Stimulated activated naive B cell treated with anti-CD40 and anti-IgM and Interleukin-4, amounts not matched to agents 10 μg/mL and 1 μg/mL and 100 μg/mL, for 72 hours (primary cell): ENCODE data around the gene YY1.
A peak's percentile ranks its signal among the peaks of the same experiment; 100 is the strongest.
"Not testable (repeated sequence)": the region's sequence is repeated elsewhere in the genome, so short reads cannot be mapped to it uniquely, and the experiment has no call there.

Experiments
- ATAC-seq, 2 donors: fragments of 150-1000 bp; cut with Tn5 transposase; replicated peaks; 2 replicates each; pipeline ENCODE4 v1.10.0; 2021; ENCODE audit warnings: moderate library complexity in 1 of 2
- DNase-seq: peaks from one replicate; pipeline ENCODE4 v3.0.0; 2021
- H3K27ac Mint-ChIP-seq: one replicate; pipeline ENCODE4 v1.8.0; 2022; ENCODE audit warnings: mild to moderate bottlenecking, mixed read lengths
- H3K27me3 Mint-ChIP-seq, 2 donors: one replicate each; pipeline ENCODE4 v1.8.0; 2022; ENCODE audit warnings: mixed read lengths in 2 of 2
- H3K36me3 Mint-ChIP-seq, 2 donors: one replicate each; pipeline ENCODE4 v1.8.0; 2022; ENCODE audit warnings: mixed read lengths in 2 of 2, mild to moderate bottlenecking in 1 of 2
- H3K4me1 Mint-ChIP-seq, 2 donors: one replicate each; pipeline ENCODE4 v1.8.0; 2022; ENCODE audit warnings: mixed read lengths in 2 of 2, mild to moderate bottlenecking in 1 of 2
- H3K4me3 Mint-ChIP-seq, 2 donors: one replicate each; pipeline ENCODE4 v1.8.0; 2022; ENCODE audit warnings: mild to moderate bottlenecking in 2 of 2, mixed read lengths in 2 of 2, moderate library complexity in 1 of 2
- H3K9me3 Mint-ChIP-seq, 2 donors: one replicate each; pipeline ENCODE4 v1.8.0; 2022; ENCODE audit warnings: mixed read lengths in 2 of 2, mild to moderate bottlenecking in 1 of 2

The YY1 gene

DNA sequence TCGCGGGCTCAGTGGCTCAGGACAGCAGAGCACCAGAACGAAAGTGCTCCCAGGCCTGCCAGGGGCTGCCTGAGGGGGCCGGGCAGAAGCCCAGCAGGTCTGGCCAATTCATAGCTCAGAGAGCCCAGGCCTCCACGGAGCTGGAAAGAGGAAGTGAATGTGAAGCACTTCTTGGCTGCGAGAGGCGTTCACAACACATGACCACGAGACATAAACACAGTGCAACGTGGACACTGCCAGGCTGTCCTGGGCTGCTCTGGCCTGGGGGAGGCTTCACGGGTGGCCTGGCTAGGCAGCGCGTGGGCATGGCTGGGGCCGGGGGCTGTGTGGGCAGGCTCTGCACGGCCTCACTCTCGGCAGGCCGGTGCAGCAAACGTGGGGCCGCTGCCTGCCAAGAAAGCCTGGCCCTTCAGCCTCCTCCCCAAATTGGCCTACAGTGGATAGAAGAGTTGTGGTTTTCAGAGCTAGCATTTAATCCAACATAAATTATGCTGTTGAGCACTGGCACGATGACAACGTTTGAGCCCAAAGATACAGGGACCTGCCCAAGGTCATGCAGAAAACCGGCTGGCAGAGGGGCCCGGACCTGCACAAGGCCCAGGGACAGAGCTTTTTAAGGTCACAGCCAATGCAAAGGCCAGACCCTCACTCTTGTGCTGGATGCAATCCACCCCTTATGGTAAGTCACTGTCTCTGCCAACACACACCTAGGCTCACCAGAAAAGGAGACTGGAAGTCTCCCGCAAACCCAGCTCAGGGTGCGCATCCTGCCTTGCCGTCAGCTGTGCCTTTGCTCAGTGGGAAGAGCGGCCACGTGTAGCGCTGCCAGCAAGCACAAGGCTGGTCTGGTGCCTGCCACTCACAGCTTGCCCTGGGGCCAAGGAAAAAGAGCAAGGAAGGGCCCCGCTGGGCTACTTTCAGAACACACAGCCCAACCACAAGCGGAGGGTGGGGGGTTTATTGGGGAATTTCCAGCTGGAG, 58.7 kb downstream of the YY1 start:
- Mint-ChIP-seq H3K4me3 (peak overlapping the region; percentile 46 to 61), H3K9me3 (no peaks in the 10 kb centered on the region), H3K4me1 (peaks cover 49 to 65% of the 10 kb centered on the region in 2 donors), H3K36me3 (peaks cover 2 to 13% of the 10 kb centered on the region in 2 donors), H3K27me3 (no peaks in the 10 kb centered on the region), H3K27ac (peak overlapping the region; percentile 91)
- ATAC-seq (peak; percentile 88 to 92), DNase-seq (peak; percentile 60)

- no peak for ATAC-seq
- Mint-ChIP-seq H3K36me3 (peaks cover 0 to 9% of the 10 kb centered on the region in 2 donors), H3K27ac (peak overlapping the region; percentile 65), H3K9me3 (no peaks in the 10 kb centered on the region), H3K4me1 (peaks cover 49 to 68% of the 10 kb centered on the region in 2 donors), H3K4me3 (no peak overlapping the region), H3K27me3 (no peaks in the 10 kb centered on the region)
- DNase-seq, result no peak
These were observed 59.8 kb downstream of the YY1 start for GRCh38 chr14:100298551-100299237.

DNA sequence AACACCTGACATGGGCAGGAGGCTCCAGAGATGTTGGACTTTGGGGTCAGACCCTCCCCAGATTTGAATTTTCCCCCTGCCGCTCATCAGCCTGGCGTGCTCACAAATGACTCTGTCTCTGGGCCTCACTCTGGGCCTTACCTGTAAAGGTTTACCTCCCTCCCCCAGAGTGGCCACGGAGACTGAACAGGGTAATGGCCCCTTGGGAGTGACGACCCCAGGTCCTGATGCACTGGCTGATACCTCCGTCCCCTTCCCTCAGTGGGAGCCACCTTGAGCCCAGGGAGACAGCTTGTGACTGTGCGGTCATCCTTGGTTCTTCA, 60.3 kb downstream of the YY1 start:
- Mint-ChIP-seq H3K4me1 (peaks cover 48 to 66% of the 10 kb centered on the region in 2 donors), H3K27me3 (no peaks in the 10 kb centered on the region), H3K4me3 (no peak overlapping the region), H3K9me3 (no peaks in the 10 kb centered on the region), H3K36me3 (peaks cover 0 to 9% of the 10 kb centered on the region in 2 donors), H3K27ac (peak overlapping the region; percentile 65)
- ATAC-seq, result no peak
- DNase-seq, result no peak

GRCh38 chr14:100302616-100303015, 63.7 kb downstream of the YY1 start:
- H3K9me3 Mint-ChIP-seq, result no peaks in the 10 kb centered on the region
- H3K4me3 Mint-ChIP-seq, result no peak overlapping the region
- DNase-seq (no peak), ATAC-seq (no peak)
- H3K27ac Mint-ChIP-seq, result peak overlapping the region; percentile 37
- no peaks in the 10 kb centered on the region for H3K27me3 Mint-ChIP-seq
- H3K4me1 Mint-ChIP-seq, result peaks cover 40 to 57% of the 10 kb centered on the region in 2 donors
- H3K36me3 Mint-ChIP-seq, result peaks cover 0 to 9% of the 10 kb centered on the region in 2 donors

DNA sequence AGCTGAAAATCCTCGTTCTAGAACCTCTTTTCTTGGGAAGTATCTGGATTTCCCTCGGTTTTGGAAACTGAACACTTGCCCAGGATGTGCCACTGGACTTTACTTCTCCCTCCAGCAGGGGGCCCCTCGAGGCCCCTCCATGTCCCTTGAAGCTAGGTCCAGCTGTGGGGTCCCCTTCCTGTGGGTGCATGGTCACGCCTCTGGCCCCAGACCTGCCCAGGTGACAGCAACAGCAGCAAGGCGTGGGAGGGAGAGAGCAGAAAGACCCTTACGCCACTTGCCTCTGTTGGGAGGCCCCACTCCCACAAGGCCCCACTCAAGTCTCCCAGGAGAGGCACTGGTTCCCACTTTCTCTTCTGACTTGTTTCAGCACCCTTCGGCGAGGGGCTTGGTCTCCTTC, 64.2 kb downstream of the YY1 start:
- DNase-seq, result no peak
- no peaks in the 10 kb centered on the region for H3K27me3 Mint-ChIP-seq
- peaks cover 36 to 57% of the 10 kb centered on the region in 2 donors for H3K4me1 Mint-ChIP-seq
- peaks cover 0 to 6% of the 10 kb centered on the region in 2 donors for H3K36me3 Mint-ChIP-seq
- no peak overlapping the region for H3K4me3 Mint-ChIP-seq
- peak overlapping the region; percentile 63 for H3K27ac Mint-ChIP-seq
- no peaks in the 10 kb centered on the region for H3K9me3 Mint-ChIP-seq
- no peak for ATAC-seq

- no peaks in the 10 kb centered on the region for H3K27me3 Mint-ChIP-seq
- H3K4me1 Mint-ChIP-seq, result peaks cover 33 to 56% of the 10 kb centered on the region in 2 donors
- DNase-seq, result no peak
- H3K27ac Mint-ChIP-seq, result no peak overlapping the region
- peaks cover 0 to 6% of the 10 kb centered on the region in 2 donors for H3K36me3 Mint-ChIP-seq
- H3K9me3 Mint-ChIP-seq, result no peaks in the 10 kb centered on the region
- no peak overlapping the region for H3K4me3 Mint-ChIP-seq
- ATAC-seq, result no peak
These were observed 65.0 kb downstream of the YY1 start for GRCh38 chr14:100303925-100304324.

- H3K36me3 Mint-ChIP-seq, result no peaks in the 10 kb centered on the region
- H3K27me3 Mint-ChIP-seq, result no peaks in the 10 kb centered on the region
- DNase-seq, result no peak
- H3K4me3 Mint-ChIP-seq, result peak overlapping the region; percentile 89 to 92
- no peaks in the 10 kb centered on the region for H3K9me3 Mint-ChIP-seq
- no peak for ATAC-seq
- H3K27ac Mint-ChIP-seq, result peak overlapping the region; percentile 31
- H3K4me1 Mint-ChIP-seq, result peaks cover 26 to 48% of the 10 kb centered on the region in 2 donors
These were observed 65.9 kb downstream of the YY1 start for GRCh38 chr14:100304825-100305323.

- H3K27ac Mint-ChIP-seq, result peak overlapping the region; percentile 31
- H3K27me3 Mint-ChIP-seq, result no peaks in the 10 kb centered on the region
- peak overlapping the region; percentile 89 to 92 for H3K4me3 Mint-ChIP-seq
- peaks cover 26 to 48% of the 10 kb centered on the region in 2 donors for H3K4me1 Mint-ChIP-seq
- DNase-seq (no peak), ATAC-seq (peak; percentile 8 to 11)
- H3K9me3 Mint-ChIP-seq, result no peaks in the 10 kb centered on the region
- no peaks in the 10 kb centered on the region for H3K36me3 Mint-ChIP-seq
These were observed 66.6 kb downstream of the YY1 start for GRCh38 chr14:100305324-100306100.

GRCh38 chr14:100306101-100306997, 67.4 kb downstream of the YY1 start, which contains the start of gene SLC25A29:
Gene SLC25A29 (minus strand): TSS chr14:100306444. CDS start chr14:100306232, 212 bp downstream.
- peak; percentile 75 for DNase-seq
- H3K27me3 Mint-ChIP-seq, result no peaks in the 10 kb centered on the region
- peak; percentile 87 to 92 for ATAC-seq
- H3K36me3 Mint-ChIP-seq, result no peaks in the 10 kb centered on the region
- H3K9me3 Mint-ChIP-seq, result no peaks in the 10 kb centered on the region
- peak within 1 kb of the TSS; percentile 89 to 92 for H3K4me3 Mint-ChIP-seq
- peak within 1 kb of the TSS; percentile 65 for H3K27ac Mint-ChIP-seq
- peaks cover 30 to 54% of the 10 kb centered on the region in 2 donors for H3K4me1 Mint-ChIP-seq

DNA sequence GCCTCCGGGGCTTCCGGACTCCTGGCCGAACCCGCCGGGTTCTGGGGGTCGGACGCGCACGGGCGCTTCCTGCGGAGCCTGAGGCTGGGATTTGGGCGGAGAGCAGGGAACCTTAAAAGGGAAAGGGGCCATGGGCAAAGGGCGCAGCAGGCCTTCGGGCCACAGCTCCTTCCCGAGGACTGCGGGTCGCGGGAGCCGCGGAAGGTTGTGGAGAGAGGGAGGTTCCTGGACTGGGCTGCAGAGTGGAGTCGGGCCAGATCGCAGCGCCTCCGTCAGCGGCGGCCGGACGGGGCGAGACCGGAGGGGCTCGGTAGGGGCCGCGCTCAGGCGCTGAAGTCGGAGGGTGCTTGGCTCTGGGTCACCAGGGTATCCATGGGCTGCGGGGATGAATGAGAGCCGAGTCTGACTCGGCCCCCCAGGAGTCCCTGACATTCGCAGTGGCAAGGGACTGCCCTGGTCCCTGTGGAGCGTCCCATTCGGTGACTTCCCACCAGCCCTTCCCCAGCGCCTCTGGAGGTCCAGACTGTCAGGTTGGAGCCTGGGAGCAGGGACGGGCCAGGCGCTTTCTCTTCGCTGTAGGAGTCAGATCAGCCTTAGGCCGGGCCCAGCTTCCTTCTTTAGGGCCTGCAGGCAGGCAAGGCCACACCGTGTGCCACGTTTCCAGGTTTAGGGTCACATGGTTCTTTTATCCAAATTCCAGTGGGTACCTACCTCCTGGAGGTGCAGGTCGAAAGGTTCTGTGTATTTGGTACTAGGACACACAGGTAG, 68.2 kb downstream of the YY1 start:
- peaks cover 38 to 63% of the 10 kb centered on the region in 2 donors for H3K4me1 Mint-ChIP-seq
- DNase-seq (no peak), ATAC-seq (peak; percentile 12 to 30)
- no peaks in the 10 kb centered on the region for H3K36me3 Mint-ChIP-seq
- H3K4me3 Mint-ChIP-seq, result peak overlapping the region; percentile 81 to 92
- H3K27ac Mint-ChIP-seq, result peak overlapping the region; percentile 65
- H3K27me3 Mint-ChIP-seq, result no peaks in the 10 kb centered on the region
- H3K9me3 Mint-ChIP-seq, result no peaks in the 10 kb centered on the region

- ATAC-seq, result no peak
- no peaks in the 10 kb centered on the region for H3K27me3 Mint-ChIP-seq
These were observed 69.0 kb downstream of the YY1 start for GRCh38 chr14:100307766-100308426.

GRCh38 chr14:100308427-100308792, 69.5 kb downstream of the YY1 start:
- not testable (repeated sequence) for DNase-seq, H3K27me3 Mint-ChIP-seq, H3K36me3 Mint-ChIP-seq, H3K9me3 Mint-ChIP-seq, H3K27ac Mint-ChIP-seq, ATAC-seq, H3K4me3 Mint-ChIP-seq
- peaks cover 41 to 62% of the 10 kb centered on the region in 2 donors for H3K4me1 Mint-ChIP-seq

More at GRCh38 chr14:100307766-100308426, 69.0 kb downstream of the YY1 start:
- peaks cover 45 to 66% of the 10 kb centered on the region in 2 donors for H3K4me1 Mint-ChIP-seq
- DNase-seq, result no peak
- H3K27ac Mint-ChIP-seq, result no peak overlapping the region
- no peaks in the 10 kb centered on the region for H3K9me3 Mint-ChIP-seq
- no peaks in the 10 kb centered on the region for H3K36me3 Mint-ChIP-seq
- H3K4me3 Mint-ChIP-seq, result peak overlapping the region; percentile 81 to 92
